ENCODE results near the gene TNFAIP8L2.

GRCh38 chr1:151142411-151143056 lies 13.9 kb upstream of the TNFAIP8L2 start:
- TF ChIP-seq CTCF (conservative IDR thresholded peaks at IDR 0.05; ENCODE audit: low read depth, low read length): no peak
- no peak for TF ChIP-seq USF2 (IDR thresholded peaks at IDR 0.05; ENCODE audit: low read depth, low read length)
- no peak for TF ChIP-seq RAD21 (IDR thresholded peaks at IDR 0.05; ENCODE audit: low read length)
- no peak for TF ChIP-seq CEBPB (IDR thresholded peaks at IDR 0.05; ENCODE audit: low read depth, low read length)
- no peak for TF ChIP-seq SMC3 (IDR thresholded peaks at IDR 0.05; ENCODE audit: low read depth, low read length)
- TF ChIP-seq POLR2A (IDR thresholded peaks at IDR 0.05; ENCODE audit: low read depth, low read length): no peak
- TF ChIP-seq MXI1 (IDR thresholded peaks at IDR 0.05; ENCODE audit: borderline replicate concordance, low read depth, low read length): no peak

All from IMR-90 (cell line).